K562 (cell line): ENCODE data around the gene CKLF. TPM values are rescaled to one million over a fixed set of nuclear protein-coding genes. Genes with fewer than 3 reads are reported as not detected.

Source experiments
- ATAC-seq: fragments of 200-7000 bp; cut with Tn5 transposase; 3 replicates; pipeline ENCODE4 v1.9.1; 2020; ENCODE audit warnings: moderate library complexity
- BruUV-seq: library from RNA; stranded (reverse); fragments of 400-500 nt; replicated peaks from 2 replicates; lab custom pipeline; 2021; lab: Mats Ljungman, UMichigan
- CTCF ChIA-PET: fragments of 300-600 bp; formaldehyde crosslinking; extraction: SDS; loops from one replicate; lab custom pipeline; 2021; ENCODE audit warnings: low intra/inter-chr PET ratio; lab: Yijun Ruan, JAX
- POLR2A ChIA-PET: fragments of 300-600, 350-650 bp; sonication (Branson Sonifier 250); formaldehyde crosslinking; extraction: SDS; loops from one replicate; lab custom pipeline; 2021; ENCODE audit warnings: antibody characterized with exemption, inconsistent platforms; lab: Yijun Ruan, JAX
- DNase-seq, 4 experiments: peaks; one replicate each; pipeline versions ENCODE4 v3.0.0 to v3.0.0-alpha.2; 2011 to 2018; ENCODE audit warnings: low spot score in 3 of 4, mixed read lengths in 3 of 4; ENCODE audit errors: extremely low read depth in 1 of 4
- FAIRE-seq: peaks from 2 replicates; lab custom pipeline; 2011; peaks lifted over from hg19 to GRCh38; lab: Jason Lieb, UNC
- H2AFZ ChIP-seq: 2 replicates; pipeline ENCODE4 v1.6.0; 2011; ENCODE audit warnings: low read depth, low read length, control low read depth, inconsistent platforms
- H3K27ac ChIP-seq: fragments of 200-600 bp; 3 replicates; pipeline ENCODE4 v1.8.0; 2011; ENCODE audit warnings: low read depth, mild to moderate bottlenecking, control low read depth, inconsistent platforms, low read length, moderate library complexity, mixed read lengths; ENCODE audit errors: extremely low read depth
- H3K27me3 ChIP-seq, 2 experiments: fragments of 300-600 bp in 1 of 2; 2 replicates in 1 of 2; 3 replicates in 1 of 2; pipeline versions ENCODE4 v1.6.0 to v1.8.0; 2011; ENCODE audit warnings: inconsistent platforms in 2 of 2, low read length in 2 of 2, mild to moderate bottlenecking in 1 of 2, mixed read lengths in 1 of 2, moderate library complexity in 1 of 2; ENCODE audit not compliant: control insufficient read depth in 2 of 2, insufficient read depth in 2 of 2
- H3K36me3 ChIP-seq: fragments of 300-600 bp; 3 replicates; pipeline ENCODE4 v1.8.0; 2011; ENCODE audit warnings: mild to moderate bottlenecking, low read length, inconsistent platforms; ENCODE audit not compliant: control insufficient read depth, insufficient read depth
- H3K4me1 ChIP-seq, 2 experiments: fragments of 200-600 bp in 1 of 2; replicated peaks in 1 of 2; 2 replicates in 1 of 2; 3 replicates in 1 of 2; pipeline versions ENCODE4 v1.5.1 to v1.8.0; 2011; ENCODE audit warnings: inconsistent platforms in 2 of 2, low read length in 2 of 2, mild to moderate bottlenecking in 1 of 2, mixed read lengths in 1 of 2, moderate library complexity in 1 of 2; ENCODE audit not compliant: control insufficient read depth in 2 of 2, insufficient read depth in 2 of 2
- H3K4me2 ChIP-seq: 2 replicates; pipeline ENCODE4 v1.6.1; 2011; ENCODE audit warnings: low read length, control low read depth, inconsistent platforms, mixed read lengths; ENCODE audit not compliant: insufficient read depth
- H3K4me3 ChIP-seq: fragments of 200-600 bp; sonication (generic), shearing (Covaris generic); 2 replicates; pipeline ENCODE4 v1.5.1; 2016; ENCODE audit warnings: control low read depth, inconsistent platforms
- H3K79me2 ChIP-seq: fragments of 200-600 bp; 3 replicates; pipeline ENCODE4 v1.8.0; 2011; ENCODE audit warnings: low read length, inconsistent platforms; ENCODE audit not compliant: control insufficient read depth, insufficient read depth
- H3K9ac ChIP-seq, 2 experiments: 2 replicates each; pipeline versions ENCODE4 v1.6.0 to v1.6.1; 2011; ENCODE audit warnings: low read depth in 2 of 2, low read length in 2 of 2, control low read depth in 1 of 2, inconsistent platforms in 1 of 2, mild to moderate bottlenecking in 1 of 2, mixed read lengths in 1 of 2; ENCODE audit not compliant: insufficient read depth in 1 of 2
- H3K9me1 ChIP-seq: one replicate; pipeline ENCODE4 v1.6.0; 2011; ENCODE audit warnings: inconsistent platforms, mild to moderate bottlenecking, low read length, moderate library complexity; ENCODE audit not compliant: control insufficient read depth, insufficient read depth
- H3K9me3 ChIP-seq: replicated peaks from 2 replicates; pipeline ENCODE4 v1.5.1; 2011; ENCODE audit warnings: low read depth, low read length, inconsistent platforms; ENCODE audit not compliant: control insufficient read depth, insufficient read depth
- H4K20me1 ChIP-seq: replicated peaks from 2 replicates; pipeline ENCODE4 v1.6.1; 2011; ENCODE audit warnings: low read length, inconsistent platforms, mixed read lengths; ENCODE audit not compliant: control insufficient read depth, insufficient read depth
- DMBX1 ChIP-seq: fragments of 250-450 bp; sonication (Bioruptor Pico); IDR thresholded peaks from 2 replicates; pipeline ENCODE4 v1.8.0; 2022; ENCODE audit warnings: inconsistent platforms, mild to moderate bottlenecking, moderate library complexity, borderline replicate concordance
- EP300 ChIP-seq: IDR thresholded peaks from 2 replicates; pipeline ENCODE4 v1.6.1; 2012; ENCODE audit warnings: low read length, improper control_type of control experiment
- FOXA3 ChIP-seq, 2 experiments: fragments of 450-650 bp in 1 of 2; sonication (generic) in 1 of 2; formaldehyde crosslinking; IDR thresholded peaks in 1 of 2; conservative IDR thresholded peaks in 1 of 2; 2 replicates each; pipeline versions ENCODE4 v1.4.0 to v1.8.0; 2020 to 2022; ENCODE audit warnings: mild to moderate bottlenecking in 2 of 2, missing genetic modification reagents in 1 of 2
- FOXJ2 ChIP-seq: fragments of 200-800 bp; sonication (Bioruptor generic); IDR thresholded peaks from 2 replicates; pipeline ENCODE4 v1.6.1; 2016; ENCODE audit warnings: missing genetic modification characterization, missing compliant biosample characterization
- GABPA ChIP-seq: fragments of 200-800 bp; sonication (Bioruptor generic); conservative IDR thresholded peaks from 2 replicates; pipeline ENCODE4 v1.6.1; 2016; ENCODE audit warnings: low read depth, missing genetic modification characterization, missing compliant biosample characterization
- MTA3 ChIP-seq: fragments of 450-650 bp; formaldehyde crosslinking; IDR thresholded peaks from 2 replicates; pipeline ENCODE4 v1.6.1; 2017; ENCODE audit warnings: mild to moderate bottlenecking, borderline replicate concordance
- MXI1 ChIP-seq: IDR thresholded peaks from 2 replicates; pipeline ENCODE4 v1.6.1; 2011; ENCODE audit warnings: low read depth, mild to moderate bottlenecking, improper control_type of control experiment, low read length
- PHF8 ChIP-seq: fragments of 200-600 bp; sonication (generic); IDR thresholded peaks from 2 replicates; pipeline ENCODE4 v1.6.1; 2012; ENCODE audit warnings: mixed run types, mild to moderate bottlenecking, inconsistent platforms, low read length, moderate library complexity, borderline replicate concordance
- TCF7 ChIP-seq: sonication (generic); IDR thresholded peaks from 2 replicates; pipeline ENCODE4 v1.6.1; 2016; ENCODE audit warnings: antibody characterized with exemption, borderline replicate concordance
- THRAP3 ChIP-seq: fragments of 450-650 bp; IDR thresholded peaks from 2 replicates; pipeline ENCODE4 v1.6.1; 2016; ENCODE audit warnings: mild to moderate bottlenecking, inconsistent platforms, borderline replicate concordance
- YY1 ChIP-seq, 3 experiments: IDR thresholded peaks; 2 replicates each; pipeline ENCODE4 v1.6.1; 2011; ENCODE audit warnings: low read length in 2 of 3, mild to moderate bottlenecking in 2 of 3, moderate library complexity in 2 of 3, borderline replicate concordance in 1 of 3, control low read depth in 1 of 3, low read depth in 1 of 3; ENCODE audit not compliant: insufficient read depth in 3 of 3, insufficient replicate concordance in 2 of 3, control insufficient read depth in 1 of 3, insufficient read length in 1 of 3; ENCODE audit errors: extremely low read depth in 1 of 3
- ZNF133 ChIP-seq: fragments of 250-450 bp; sonication (Bioruptor Pico); IDR thresholded peaks from 2 replicates; pipeline ENCODE4 v1.4.0; 2020; ENCODE audit warnings: mild to moderate bottlenecking
- ZNF197 ChIP-seq: fragments of 200-800 bp; sonication (Bioruptor generic); IDR thresholded peaks from 2 replicates; pipeline ENCODE4 v1.6.1; 2016; ENCODE audit warnings: low read depth, missing genetic modification characterization, missing compliant biosample characterization
- ZNF76 ChIP-seq: fragments of 250-450 bp; sonication (Bioruptor Pico); IDR thresholded peaks from 2 replicates; pipeline ENCODE4 v1.4.0; 2020; ENCODE audit warnings: mild to moderate bottlenecking, moderate library complexity, borderline replicate concordance
- ZNF766 ChIP-seq: fragments of 200-800 bp; sonication (Bioruptor generic); conservative IDR thresholded peaks from 2 replicates; pipeline ENCODE4 v1.6.1; 2016; ENCODE audit warnings: missing genetic modification characterization, missing compliant biosample characterization
- WGBS: fragments of 100-300 bp; shearing (Covaris generic); methylation state at CpG from one replicate; pipeline ENCODE4 v1.1.6; 2016; ENCODE audit warnings: low coverage, mixed read lengths; ENCODE audit not compliant: insufficient coverage; ENCODE audit errors: missing lambda C conversion rate; 5-methylcytosine and 5-hydroxymethylcytosine counted together
- in situ Hi-C: fragments of 300-500 bp; cut with MboI; formaldehyde crosslinking; loops from 4 replicates; pipeline ENCODE4 v1.15.0; 2018; ENCODE audit warnings: inconsistent platforms, mixed read lengths
- intact Hi-C: fragments of 100-400 bp; cut with micrococcal nuclease; formaldehyde crosslinking; loops from 2 replicates; pipeline ENCODE4 v1.14.2; 2022
- polyA plus RNA-seq, 8 experiments: library from polyadenylated mRNA; depleted of rRNA in 4 of 8; stranded (reverse) in 5 of 8; unstranded in 3 of 8; fragments of >200 nt; fragmentation: Nextera tagmentation in 2 of 8; fragmentation: Illumina TruSeq in 1 of 8; extraction: Ambion mirVana in 2 of 8; extraction: Trizol in 1 of 8; gene quantifications; 2 replicates each; pipeline versions ENCODE4 v1.2.1 to v1.2.3, GENCODE V29; 2011 to 2014; ENCODE audit warnings: inconsistent platforms in 1 of 8, missing spikeins in 1 of 8
- total RNA-seq, 7 experiments: library from RNA; depleted of rRNA in 6 of 7; stranded (reverse); fragments of >200 nt in 6 of 7; fragmentation: Illumina TruSeq in 2 of 7; extraction: Trizol in 2 of 7; gene quantifications; 2 replicates each; pipeline versions ENCODE4 v1.2.1 to v1.2.3, GENCODE V29; 2011 to 2021; ENCODE audit warnings: low replicate concordance in 1 of 7
- TF ChIP-seq, protein P1 (sequence below): fragments of 450-650 bp; conservative IDR thresholded peaks from 2 replicates; pipeline ENCODE4 v1.6.1; 2016; ENCODE audit warnings: missing genetic modification characterization, low read depth, mild to moderate bottlenecking, control low read depth, missing compliant biosample characterization
- TF ChIP-seq, protein P2 (sequence below): fragments of 450-650 bp; IDR thresholded peaks from one replicate; pipeline ENCODE4 v1.6.1; 2018; ENCODE audit warnings: mild to moderate bottlenecking, moderate library complexity; ENCODE audit not compliant: partially characterized antibody
- TF ChIP-seq, protein P3 (sequence below): fragments of 450-650 bp; formaldehyde crosslinking; IDR thresholded peaks from 2 replicates; pipeline ENCODE4 v1.4.0; 2020; ENCODE audit warnings: mild to moderate bottlenecking

The CKLF gene
- total and polyA plus RNA-seq, 9 of the 15 experiments (the other 6 are each of a cell fraction or from before 2014, with no cell fraction given), result 84.8 to 322 (median 118) TPM

DNA sequence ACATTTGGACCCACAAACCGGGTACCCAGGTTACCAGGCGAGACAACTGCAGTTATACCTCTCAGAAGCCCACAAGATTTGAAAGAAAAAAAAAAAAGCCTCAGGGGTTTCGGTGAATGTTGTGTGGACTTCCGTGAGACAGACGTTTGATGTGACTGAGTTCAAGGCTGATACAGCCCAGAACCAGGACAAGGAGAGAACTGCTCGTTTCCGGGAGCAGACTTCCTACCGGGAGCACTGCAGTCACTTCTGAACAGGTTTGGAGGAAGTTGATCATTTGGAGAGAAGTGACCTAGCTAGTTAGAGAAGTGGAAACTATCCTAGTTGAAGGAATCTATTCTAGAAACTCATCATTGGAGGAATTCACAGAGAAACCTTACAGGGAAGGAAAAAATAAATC lies 847 bp downstream of the CKLF start:
- DNase-seq, result peak in 1 of 4 experiments; percentile 41
- TF ChIP-seq ZNF133 (CRISPR knock-in tag), result no peak
- TF ChIP-seq, protein P1, sequence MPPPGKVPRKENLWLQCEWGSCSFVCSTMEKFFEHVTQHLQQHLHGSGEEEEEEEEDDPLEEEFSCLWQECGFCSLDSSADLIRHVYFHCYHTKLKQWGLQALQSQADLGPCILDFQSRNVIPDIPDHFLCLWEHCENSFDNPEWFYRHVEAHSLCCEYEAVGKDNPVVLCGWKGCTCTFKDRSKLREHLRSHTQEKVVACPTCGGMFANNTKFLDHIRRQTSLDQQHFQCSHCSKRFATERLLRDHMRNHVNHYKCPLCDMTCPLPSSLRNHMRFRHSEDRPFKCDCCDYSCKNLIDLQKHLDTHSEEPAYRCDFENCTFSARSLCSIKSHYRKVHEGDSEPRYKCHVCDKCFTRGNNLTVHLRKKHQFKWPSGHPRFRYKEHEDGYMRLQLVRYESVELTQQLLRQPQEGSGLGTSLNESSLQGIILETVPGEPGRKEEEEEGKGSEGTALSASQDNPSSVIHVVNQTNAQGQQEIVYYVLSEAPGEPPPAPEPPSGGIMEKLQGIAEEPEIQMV (tag), result no peak
- no peak for TF ChIP-seq FOXJ2
- no peak for TF ChIP-seq MTA3
- TF ChIP-seq EP300, result no peak
- no peak for TF ChIP-seq ZNF76
- 0 out of 2 replicates have a peak, but pooled peaks have one; percentile 21 for TF ChIP-seq ZNF766 (CRISPR knock-in tag)
- TF ChIP-seq THRAP3, result no peak
- TF ChIP-seq GABPA (tag), result peak; percentile 49; the same call in 1 of the 2 replicates
- TF ChIP-seq ZNF197 (CRISPR knock-in tag), result 0 out of 2 replicates have a peak, but pooled peaks have one; percentile 6
- TF ChIP-seq DMBX1 (CRISPR knock-in tag), result no peak
- TF ChIP-seq, protein P2, sequence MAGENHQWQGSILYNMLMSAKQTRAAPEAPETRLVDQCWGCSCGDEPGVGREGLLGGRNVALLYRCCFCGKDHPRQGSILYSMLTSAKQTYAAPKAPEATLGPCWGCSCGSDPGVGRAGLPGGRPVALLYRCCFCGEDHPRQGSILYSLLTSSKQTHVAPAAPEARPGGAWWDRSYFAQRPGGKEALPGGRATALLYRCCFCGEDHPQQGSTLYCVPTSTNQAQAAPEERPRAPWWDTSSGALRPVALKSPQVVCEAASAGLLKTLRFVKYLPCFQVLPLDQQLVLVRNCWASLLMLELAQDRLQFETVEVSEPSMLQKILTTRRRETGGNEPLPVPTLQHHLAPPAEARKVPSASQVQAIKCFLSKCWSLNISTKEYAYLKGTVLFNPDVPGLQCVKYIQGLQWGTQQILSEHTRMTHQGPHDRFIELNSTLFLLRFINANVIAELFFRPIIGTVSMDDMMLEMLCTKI, result no peak
- TF ChIP-seq FOXA3 (CRISPR knock-in tag; conservative IDR thresholded peaks at IDR 0.05 in 1 of 2, IDR thresholded peaks at IDR 0.05 in 1 of 2), result no peak
- TF ChIP-seq, protein P3, sequence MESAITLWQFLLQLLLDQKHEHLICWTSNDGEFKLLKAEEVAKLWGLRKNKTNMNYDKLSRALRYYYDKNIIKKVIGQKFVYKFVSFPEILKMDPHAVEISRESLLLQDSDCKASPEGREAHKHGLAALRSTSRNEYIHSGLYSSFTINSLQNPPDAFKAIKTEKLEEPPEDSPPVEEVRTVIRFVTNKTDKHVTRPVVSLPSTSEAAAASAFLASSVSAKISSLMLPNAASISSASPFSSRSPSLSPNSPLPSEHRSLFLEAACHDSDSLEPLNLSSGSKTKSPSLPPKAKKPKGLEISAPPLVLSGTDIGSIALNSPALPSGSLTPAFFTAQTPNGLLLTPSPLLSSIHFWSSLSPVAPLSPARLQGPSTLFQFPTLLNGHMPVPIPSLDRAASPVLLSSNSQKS (CRISPR knock-in tag), result no peak
- no peak for TF ChIP-seq TCF7
- no peak for TF ChIP-seq YY1 (IDR thresholded peaks at IDR 0.05; ENCODE audit: borderline replicate concordance in 1 of 3, control insufficient read depth in 1 of 3, extremely low read depth in 1 of 3, insufficient read depth in 3 of 3, insufficient read length in 1 of 3, insufficient replicate concordance in 2 of 3, low read depth in 1 of 3, low read length in 2 of 3)
- no peak for TF ChIP-seq MXI1
- TF ChIP-seq PHF8, result no peak

More for the DNA sequence above, 847 bp downstream of the CKLF start:
- WGBS, result 2% methylated on average over 8 of the region's 8 CpGs
- BruUV-seq, result no TSS peak
- H3K27me3 ChIP-seq, result no peaks in the 10 kb centered on the region
- H3K4me3 ChIP-seq, result peak overlapping the region; percentile 48
- peaks cover 3% of the 10 kb centered on the region for H3K9me1 ChIP-seq
- H3K4me2 ChIP-seq, result peak overlapping the region; percentile 93
- peaks cover 37% of the 10 kb centered on the region for H3K79me2 ChIP-seq
- intact Hi-C loops (no loop called here), in situ Hi-C loops (no loop called here)
- H2AFZ ChIP-seq, result peak overlapping the region; percentile 96
- POLR2A ChIA-PET, result interaction anchor here (1.0 to 2.5 kb wide), 2 partner anchors 10 to 76 kb away, joined by 5 to 16 read pairs; no protein-coding TSS in a partner anchor
- CTCF ChIA-PET, result no interaction called here
- H3K27ac ChIP-seq, result peak overlapping the region; percentile 97
- ATAC-seq (no peak), FAIRE-seq (peak; percentile 44)
- peaks cover 37 to 43% of the 10 kb centered on the region in 2 experiments for H3K4me1 ChIP-seq
- peaks cover 24% of the 10 kb centered on the region; the same call in 2 of the 3 replicates for H3K36me3 ChIP-seq
- H4K20me1 ChIP-seq, result no peaks in the 10 kb centered on the region
- no peaks in the 10 kb centered on the region for H3K9me3 ChIP-seq
- peak overlapping the region; percentile 86 to 94; a peak in 3 of 4 replicates for H3K9ac ChIP-seq
